H1 (cell line): ENCODE results near the gene RNPEPL1. TPM values are rescaled to one million over a fixed set of nuclear protein-coding genes. Genes with fewer than 3 reads are reported as not detected.

Experiments used
- CTCF ChIA-PET: fragments of 300-600 bp; sonication (Branson Sonifier 250); formaldehyde crosslinking; loops from one replicate; lab custom pipeline; 2021; ENCODE audit not compliant: partially characterized antibody; lab: Charles Lee
- POLR2A ChIA-PET: fragments of 300-600 bp; sonication (Branson Sonifier 250); formaldehyde crosslinking; loops from one replicate; lab custom pipeline; 2021; ENCODE audit warnings: inconsistent platforms; ENCODE audit not compliant: partially characterized antibody; lab: Charles Lee
- DNase-seq, 2 experiments: peaks; one replicate each; pipeline versions ENCODE4 v3.0.0 to v3.0.0-alpha.2; 2010 to 2022; ENCODE audit warnings: low spot score in 2 of 2, low read depth in 1 of 2, mixed read lengths in 1 of 2
- FAIRE-seq: peaks from 2 replicates; lab custom pipeline; 2011; peaks lifted over from hg19 to GRCh38; lab: Jason Lieb, UNC
- H2AFZ ChIP-seq: 2 replicates; pipeline ENCODE4 v1.8.1; 2012; ENCODE audit warnings: low read length, inconsistent platforms
- H2AK5ac ChIP-seq: 2 replicates; pipeline ENCODE4 v1.6.1; 2013; ENCODE audit warnings: low read depth, low read length
- H2BK120ac ChIP-seq: replicated peaks from 2 replicates; pipeline ENCODE3; 2013; ENCODE audit warnings: low read depth, low read length, inconsistent platforms
- H2BK12ac ChIP-seq: 2 replicates; pipeline ENCODE4 v1.6.1; 2013; ENCODE audit warnings: low read depth, low read length
- H2BK15ac ChIP-seq: 2 replicates; pipeline ENCODE4 v1.6.1; 2013; ENCODE audit warnings: low read length
- H2BK20ac ChIP-seq: 2 replicates; pipeline ENCODE4 v1.6.1; 2013; ENCODE audit warnings: low read length
- H2BK5ac ChIP-seq: 2 replicates; pipeline ENCODE4 v1.6.1; 2013; ENCODE audit warnings: low read depth, low read length
- H3K14ac ChIP-seq: 2 replicates; pipeline ENCODE4 v1.6.1; 2013; ENCODE audit warnings: inconsistent platforms; ENCODE audit not compliant: insufficient read length
- H3K18ac ChIP-seq: 2 replicates; pipeline ENCODE4 v1.6.1; 2013; ENCODE audit warnings: low read length; ENCODE audit errors: extremely low read depth
- H3K23ac ChIP-seq: 2 replicates; pipeline ENCODE4 v1.6.1; 2013; ENCODE audit warnings: inconsistent platforms; ENCODE audit not compliant: insufficient read length
- H3K23me2 ChIP-seq: 2 replicates; pipeline ENCODE4 v1.6.1; 2013; ENCODE audit warnings: low read depth, low read length
- H3K27ac ChIP-seq: 2 replicates; pipeline ENCODE4 v1.6.1; 2011; ENCODE audit warnings: low read depth, low read length, inconsistent platforms
- H3K27me3 ChIP-seq, 4 experiments: replicated peaks in 1 of 4; 1 replicate in 1 of 4; 2 replicates in 3 of 4; pipeline versions ENCODE4 v1.6.1 to v1.8.1; 2011 to 2013; ENCODE audit warnings: low read length in 3 of 4, mild to moderate bottlenecking in 3 of 4, inconsistent platforms in 2 of 4, mixed read lengths in 2 of 4, moderate library complexity in 1 of 4; ENCODE audit not compliant: control insufficient read depth in 3 of 4, insufficient read depth in 3 of 4; ENCODE audit errors: extremely low read depth in 1 of 4
- H3K36me3 ChIP-seq, 4 experiments: 2 replicates each; pipeline versions ENCODE4 v1.6.1 to v1.8.1; 2011 to 2013; ENCODE audit warnings: mild to moderate bottlenecking in 4 of 4, low read length in 3 of 4, moderate library complexity in 2 of 4, control low read depth in 1 of 4, inconsistent platforms in 1 of 4; ENCODE audit not compliant: insufficient read depth in 4 of 4, control insufficient read depth in 2 of 4
- H3K4ac ChIP-seq: replicated peaks from 2 replicates; pipeline ENCODE3; 2013; ENCODE audit warnings: low read length, low read depth, mixed read lengths, inconsistent platforms; ENCODE audit not compliant: insufficient read length
- H3K4me1 ChIP-seq, 4 experiments: replicated peaks in 1 of 4; 1 replicate in 1 of 4; 2 replicates in 3 of 4; pipeline versions ENCODE4 v1.6.1 to v1.8.1; 2011 to 2013; ENCODE audit warnings: low read length in 3 of 4, inconsistent platforms in 2 of 4, mixed read lengths in 1 of 4; ENCODE audit not compliant: insufficient read depth in 4 of 4, control insufficient read depth in 3 of 4
- H3K4me2 ChIP-seq, 2 experiments: 2 replicates each; pipeline versions ENCODE4 v1.6.1 to v1.8.1; 2011 to 2013; ENCODE audit warnings: low read depth in 2 of 2, low read length in 2 of 2, control low read depth in 1 of 2, inconsistent platforms in 1 of 2, mild to moderate bottlenecking in 1 of 2; ENCODE audit not compliant: insufficient read depth in 1 of 2
- H3K4me3 ChIP-seq, 4 experiments: fragments of 200-600, 300-600 bp in 1 of 4; sonication (generic), shearing (Covaris generic), sonication (Bioruptor Twin) in 1 of 4; 2 replicates each; pipeline versions ENCODE4 v1.5.1 to v1.8.1; 2011 to 2016; ENCODE audit warnings: low read length in 4 of 4, low read depth in 3 of 4, control low read depth in 2 of 4, inconsistent platforms in 2 of 4, mild to moderate bottlenecking in 2 of 4, mixed read lengths in 1 of 4, moderate library complexity in 1 of 4; ENCODE audit not compliant: insufficient read depth in 2 of 4; ENCODE audit errors: extremely low read depth in 1 of 4
- H3K56ac ChIP-seq: replicated peaks from 2 replicates; pipeline ENCODE3; 2013; ENCODE audit warnings: low read depth, mild to moderate bottlenecking, mixed read lengths, low read length, inconsistent platforms; ENCODE audit not compliant: insufficient read length
- H3K79me1 ChIP-seq: 2 replicates; pipeline ENCODE4 v1.6.1; 2013; ENCODE audit warnings: low read depth, low read length, control low read depth
- H3K79me2 ChIP-seq, 2 experiments: 2 replicates each; pipeline versions ENCODE4 v1.6.1 to v1.8.1; 2012 to 2013; ENCODE audit warnings: low read length in 2 of 2, mild to moderate bottlenecking in 2 of 2, inconsistent platforms in 1 of 2; ENCODE audit not compliant: insufficient read depth in 2 of 2, control insufficient read depth in 1 of 2
- H3K9ac ChIP-seq, 4 experiments: replicated peaks in 1 of 4; 1 replicate in 1 of 4; 2 replicates in 3 of 4; pipeline versions ENCODE4 v1.6.1 to v1.8.1; 2011 to 2013; ENCODE audit warnings: low read depth in 3 of 4, low read length in 3 of 4, control low read depth in 2 of 4, mild to moderate bottlenecking in 2 of 4, moderate library complexity in 2 of 4, inconsistent platforms in 1 of 4; ENCODE audit errors: extremely low read depth in 1 of 4
- H3K9me3 ChIP-seq, 2 experiments: 2 replicates each; pipeline versions ENCODE4 v1.6.1 to v1.8.1; 2012 to 2013; ENCODE audit warnings: mild to moderate bottlenecking in 2 of 2, moderate library complexity in 2 of 2, control low read depth in 1 of 2, inconsistent platforms in 1 of 2, low read depth in 1 of 2, low read length in 1 of 2, mixed read lengths in 1 of 2; ENCODE audit not compliant: insufficient read depth in 2 of 2
- H4K20me1 ChIP-seq, 2 experiments: replicated peaks in 1 of 2; 2 replicates each; pipeline versions ENCODE3 to v1.8.1; 2011 to 2013; ENCODE audit warnings: inconsistent platforms in 2 of 2, low read length in 2 of 2, mild to moderate bottlenecking in 1 of 2; ENCODE audit not compliant: insufficient read depth in 2 of 2, control insufficient read depth in 1 of 2
- H4K5ac ChIP-seq: 2 replicates; pipeline ENCODE4 v1.6.1; 2013; ENCODE audit warnings: low read length, low read depth, mixed read lengths, inconsistent platforms; ENCODE audit not compliant: insufficient read length
- H4K8ac ChIP-seq: 2 replicates; pipeline ENCODE4 v1.8.0; 2013; ENCODE audit warnings: mild to moderate bottlenecking, moderate library complexity, low read length, inconsistent platforms; ENCODE audit not compliant: insufficient read depth; ENCODE audit errors: extremely low read depth
- H4K91ac ChIP-seq: replicated peaks from 2 replicates; pipeline ENCODE3; 2013; ENCODE audit warnings: low read length, mixed read lengths, inconsistent platforms; ENCODE audit not compliant: insufficient read length
- PHF8 ChIP-seq: fragments of 200-600 bp; sonication (generic); conservative IDR thresholded peaks from 2 replicates; pipeline ENCODE4 v1.7.1; 2012; ENCODE audit warnings: low read depth, mild to moderate bottlenecking, inconsistent platforms, low read length, moderate library complexity
- TCF12 ChIP-seq: IDR thresholded peaks from 2 replicates; pipeline ENCODE4 v1.6.1; 2011; ENCODE audit warnings: low read depth, mild to moderate bottlenecking, low read length
- WGBS, 2 experiments: shearing (Covaris generic) in 1 of 2; methylation state at CpG; one replicate each; pipeline versions ENCODE4 v1.1.6 to v1.1.7; 2013 to 2015; ENCODE audit warnings: low lambda C conversion rate in 2 of 2, mixed read lengths in 2 of 2, inconsistent platforms in 1 of 2, low coverage in 1 of 2, missing lambda C conversion rate in 1 of 2; ENCODE audit not compliant: insufficient replicate concordance in 2 of 2, insufficient coverage in 1 of 2, insufficient read length in 1 of 2; ENCODE audit errors: extremely low coverage in 1 of 2, missing lambda C conversion rate in 1 of 2; 5-methylcytosine and 5-hydroxymethylcytosine counted together
- polyA plus RNA-seq, 7 experiments: library from polyadenylated mRNA; depleted of rRNA in 3 of 7; stranded (reverse) in 5 of 7; unstranded in 2 of 7; fragments of >200 nt in 5 of 7; fragments of 200-250 nt in 2 of 7; gene quantifications; 1 replicate in 5 of 7; 2 replicates in 1 of 7; 4 replicates in 1 of 7; pipeline versions ENCODE4 v1.2.1 to v1.2.3, GENCODE V29; 2011 to 2013; ENCODE audit warnings: missing spikeins in 2 of 7, mixed read lengths in 2 of 7
- total RNA-seq: library from RNA; stranded (reverse); fragmentation: NEBNext Ultra II Directional; extraction: Animal tissue kit (Norgen Biotek cat#: 25700); gene quantifications from 2 replicates; pipeline ENCODE4 v1.2.1, GENCODE V29; 2021
- TF ChIP-seq, protein P1 (sequence below): IDR thresholded peaks from 2 replicates; pipeline ENCODE4 v1.6.1; 2012; ENCODE audit warnings: inconsistent platforms
- TF ChIP-seq, protein P2 (sequence below): IDR thresholded peaks from 2 replicates; pipeline ENCODE4 v1.6.1; 2012; ENCODE audit warnings: inconsistent platforms

RNPEPL1 gene
- total and polyA plus RNA-seq, 2 of the 8 experiments (the other 6 are each of a cell fraction or from before 2014, with no cell fraction given), result 9.0 to 11.3 TPM

DNA sequence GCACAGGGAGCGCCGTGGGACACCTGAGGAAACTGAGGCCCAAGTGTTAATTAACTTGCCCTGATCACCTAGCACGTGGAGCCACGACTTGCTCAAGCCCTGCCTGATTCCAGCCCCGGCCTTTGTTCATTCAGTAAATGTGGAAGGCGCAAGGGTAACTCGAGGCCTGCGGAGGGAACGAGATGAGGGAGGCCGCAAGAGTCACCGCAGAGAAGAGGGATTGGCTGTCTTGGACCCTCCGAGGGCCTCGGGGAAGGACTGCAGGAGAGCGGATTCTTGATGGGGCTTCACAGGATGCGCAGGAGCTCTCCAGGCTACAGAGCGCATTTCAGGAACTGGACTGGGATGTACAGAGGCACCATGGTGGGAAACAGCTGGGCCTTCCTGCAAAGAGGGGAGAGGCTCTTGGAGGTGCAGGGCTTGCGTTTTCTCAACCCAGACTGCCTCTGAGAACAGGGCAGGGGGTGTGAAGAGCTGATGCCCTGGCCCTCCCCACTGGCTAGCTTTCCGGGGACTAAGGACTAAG, 10.0 kb upstream of the RNPEPL1 start:
- H2BK20ac ChIP-seq, result no peak overlapping the region
- no peak for DNase-seq
- peak overlapping the region; percentile 60 to 77 for H3K4me2 ChIP-seq
- peak overlapping the region; percentile 41 for H4K91ac ChIP-seq
- peaks cover 4% of the 10 kb centered on the region; the same call in 1 of the 2 replicates for H3K23me2 ChIP-seq
- H3K27me3 ChIP-seq, result peaks cover 3 to 33% (median 22%) of the 10 kb centered on the region in 4 experiments
- H2BK120ac ChIP-seq, result no peak overlapping the region
- peak overlapping the region; percentile 39; the same call in 1 of the 2 replicates for H2BK12ac ChIP-seq
- H3K36me3 ChIP-seq, result no peaks in the 10 kb centered on the region; a peak in 1 of 8 replicates
- CTCF ChIA-PET, result interaction anchor here (1.4 to 2.4 kb wide), 3 partner anchors 8 to 28 kb away, joined by 3 to 11 read pairs (median 8); partner anchors contain the start of gene CAPN10
- peaks cover 0 to 16% (median 10%) of the 10 kb centered on the region in 4 experiments; a peak in 5 of 7 replicates for H3K4me1 ChIP-seq
- TF ChIP-seq, protein P1, sequence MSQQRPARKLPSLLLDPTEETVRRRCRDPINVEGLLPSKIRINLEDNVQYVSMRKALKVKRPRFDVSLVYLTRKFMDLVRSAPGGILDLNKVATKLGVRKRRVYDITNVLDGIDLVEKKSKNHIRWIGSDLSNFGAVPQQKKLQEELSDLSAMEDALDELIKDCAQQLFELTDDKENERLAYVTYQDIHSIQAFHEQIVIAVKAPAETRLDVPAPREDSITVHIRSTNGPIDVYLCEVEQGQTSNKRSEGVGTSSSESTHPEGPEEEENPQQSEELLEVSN, result peak; percentile 89
- TF ChIP-seq, protein P2, sequence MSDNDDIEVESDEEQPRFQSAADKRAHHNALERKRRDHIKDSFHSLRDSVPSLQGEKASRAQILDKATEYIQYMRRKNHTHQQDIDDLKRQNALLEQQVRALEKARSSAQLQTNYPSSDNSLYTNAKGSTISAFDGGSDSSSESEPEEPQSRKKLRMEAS, result peak; percentile 92
- TF ChIP-seq TCF12, result no peak
- TF ChIP-seq PHF8, result peak; percentile 34; the same call in 1 of the 2 replicates
- POLR2A ChIA-PET, result no interaction called here
- peaks cover 0 to 4% of the 10 kb centered on the region in 2 experiments for H4K20me1 ChIP-seq
- no peak overlapping the region; a peak in 3 of 7 replicates for H3K9ac ChIP-seq
- H2BK15ac ChIP-seq, result no peak overlapping the region
- H3K23ac ChIP-seq, result no peak overlapping the region
- H3K27ac ChIP-seq, result no peak overlapping the region
- H4K5ac ChIP-seq, result no peak overlapping the region
- no peak for FAIRE-seq
- H3K14ac ChIP-seq, result no peak overlapping the region
- H3K56ac ChIP-seq, result no peak overlapping the region
- H2BK5ac ChIP-seq, result no peak overlapping the region
- 0 out of 2 replicates have a peak, but pooled peaks cover 2% of the 10 kb centered on the region for H3K79me1 ChIP-seq
- H2AK5ac ChIP-seq, result peak overlapping the region; percentile 6; the same call in 1 of the 2 replicates
- no peak overlapping the region; the same call in 1 of the 2 replicates for H3K18ac ChIP-seq
- H3K9me3 ChIP-seq, result no peaks in the 10 kb centered on the region
- no peaks in the 10 kb centered on the region for H3K79me2 ChIP-seq
- H3K4ac ChIP-seq, result no peak overlapping the region
- peak overlapping the region; percentile 3 to 55 (median 11); a peak in 3 of 8 replicates for H3K4me3 ChIP-seq
- peak overlapping the region; percentile 91 for H4K8ac ChIP-seq
- 61% methylated on average over 16 of the region's 18 CpGs; no CpG with 5 or more reads in 1 of the 2 experiments for WGBS, 2 experiments
- H2AFZ ChIP-seq, result no peak overlapping the region
